Lower leg skin (tissue), 4 donors: ENCODE results near the gene PHLDB3. TPM values are rescaled to one million over a fixed set of nuclear protein-coding genes. Genes with fewer than 3 reads are reported as not detected.
A peak's percentile ranks its signal among the peaks of the same experiment; 100 is the strongest.

Experiments
- DNase-seq, 2 donors: peaks; one replicate each; pipeline ENCODE4 v3.0.0-alpha.2; 2019; ENCODE audit warnings: low spot score in 2 of 2
- H3K4me3 ChIP-seq: fragments of 200-600 bp; sonication (generic); 2 replicates; pipeline ENCODE4 v1.5.1; 2017; ENCODE audit warnings: mild to moderate bottlenecking, low read depth; ENCODE audit not compliant: poor library complexity, severe bottlenecking
- CTCF ChIP-seq, 3 donors: fragments of 450-650 bp; IDR thresholded peaks; one replicate each; pipeline ENCODE4 v1.5.1; 2016; ENCODE audit warnings: antibody characterized with exemption in 3 of 3, mild to moderate bottlenecking in 3 of 3, moderate library complexity in 2 of 3
- POLR2A ChIP-seq, 2 donors: fragments of 450-650 bp; IDR thresholded peaks; one replicate each; pipeline ENCODE4 v1.6.1; 2016 to 2017; ENCODE audit warnings: antibody characterized with exemption in 2 of 2, mild to moderate bottlenecking in 1 of 2, moderate library complexity in 1 of 2
- WGBS, 2 donors: methylation state at CpG; one replicate each; pipeline ENCODE4 v1.1.5; 2018; 5-methylcytosine and 5-hydroxymethylcytosine counted together
- intact Hi-C: fragments of 100-400 bp; cut with DNase I; formaldehyde crosslinking; loops from one replicate; pipeline ENCODE4 v1.15.0; 2023; ENCODE audit warnings: low total_unique reads
- total RNA-seq, 4 donors: library from RNA; depleted of rRNA; stranded (reverse); fragments of >200 nt; gene quantifications; one replicate each; pipeline ENCODE4 v1.1.0, GENCODE V29; 2016

PHLDB3 gene
- total RNA-seq, 4 donors from 2014 or later, result 86.9 to 136 (median 114) TPM

- TF ChIP-seq CTCF (IDR thresholded peaks at IDR 0.05), result no peak
- TF ChIP-seq POLR2A (IDR thresholded peaks at IDR 0.05), result no peak
- no peak overlapping the region for H3K4me3 ChIP-seq
- intact Hi-C loops, result no loop called here
- 76 to 87% methylated on average over 4 of the region's 4 CpGs for WGBS, 2 donors
- no peak for DNase-seq
These were observed 36.0 kb downstream of the PHLDB3 start for GRCh38 chr19:43468354-43469159.

- TF ChIP-seq POLR2A (IDR thresholded peaks at IDR 0.05), result no peak
- TF ChIP-seq CTCF (IDR thresholded peaks at IDR 0.05), result no peak
- no peak for DNase-seq
- intact Hi-C loops, result no loop called here
- 74 to 78% methylated on average over 4 of the region's 4 CpGs for WGBS, 2 donors
- H3K4me3 ChIP-seq, result no peak overlapping the region
These were observed 36.8 kb downstream of the PHLDB3 start for GRCh38 chr19:43467730-43468129.

GRCh38 chr19:43467276-43467675 is 37.3 kb downstream of the PHLDB3 start:
- no peak for DNase-seq
- 74 to 78% methylated on average over 6 of the region's 6 CpGs for WGBS, 2 donors
- H3K4me3 ChIP-seq, result no peak overlapping the region
- intact Hi-C loops, result no loop called here
- TF ChIP-seq CTCF (IDR thresholded peaks at IDR 0.05) (no peak), POLR2A (IDR thresholded peaks at IDR 0.05) (no peak)

GRCh38 chr19:43466793-43467192 is 37.8 kb downstream of the PHLDB3 start:
- H3K4me3 ChIP-seq, result no peak overlapping the region
- TF ChIP-seq CTCF (IDR thresholded peaks at IDR 0.05) (no peak), POLR2A (IDR thresholded peaks at IDR 0.05) (no peak)
- no peak for DNase-seq
- intact Hi-C loops, result no loop called here
- 97 to 100% methylated on average over 1 of the region's 1 CpG for WGBS, 2 donors

- 21 to 27% methylated on average over 24 of the region's 24 CpGs for WGBS, 2 donors
- peak within 1 kb of the TSS; percentile 32 for H3K4me3 ChIP-seq
- peak; percentile 74 to 94 for DNase-seq
These were observed 39.0 kb downstream of the PHLDB3 start, which contains the start of gene LYPD3 for GRCh38 chr19:43465468-43466120. TSS of gene LYPD3 (minus strand) at chr19:43465608. CDS start at chr19:43465571, 37 bp downstream.

More at GRCh38 chr19:43465468-43466120, 39.0 kb downstream of the PHLDB3 start, which contains the start of gene LYPD3:
- intact Hi-C loops, result no loop called here
- TF ChIP-seq POLR2A (IDR thresholded peaks at IDR 0.05) (no peak), CTCF (IDR thresholded peaks at IDR 0.05) (no peak)
